ENCODE results near the gene PLAAT4.

- peak in 3 of 6 experiments; percentile 33 to 44 (median 38) for TF ChIP-seq CTCF (IDR thresholded peaks at IDR 0.05)
- TF ChIP-seq POLR2A (IDR thresholded peaks at IDR 0.05), result no peak
These were observed 28.6 kb upstream of the PLAAT4 start for GRCh38 chr11:63508009-63508408.
